Activated CD4-positive, alpha-beta T cell treated with anti-CD3 and anti-CD28 coated beads, Interleukin-2, amount 10 ng/mL, durations not matched to agents 7 days and 5 days (primary cell): ENCODE data around the gene INTS11. TPM values are rescaled to one million over a fixed set of nuclear protein-coding genes. Genes with fewer than 3 reads are reported as not detected.
A peak's percentile ranks its signal among the peaks of the same experiment; 100 is the strongest.

Source experiments
- CTCF ChIA-PET: fragments of 350-600 bp; sonication (Branson Sonifier 250); formaldehyde crosslinking; loops from one replicate; lab custom pipeline; 2021; ENCODE audit warnings: antibody characterized with exemption; lab: Charles Lee
- POLR2A ChIA-PET: fragments of 350-600 bp; sonication (Branson Sonifier 250); formaldehyde crosslinking; loops from one replicate; lab custom pipeline; 2021; ENCODE audit warnings: antibody characterized with exemption; lab: Charles Lee
- DNase-seq: peaks from one replicate; pipeline ENCODE4 v3.0.0-alpha.2; 2020
- H3K27ac Mint-ChIP-seq: one replicate; pipeline ENCODE4 v1.8.0; 2021; ENCODE audit warnings: mild to moderate bottlenecking, moderate library complexity, mixed read lengths
- H3K27me3 Mint-ChIP-seq: one replicate; pipeline ENCODE4 v1.8.0; 2021; ENCODE audit warnings: mixed read lengths
- H3K36me3 Mint-ChIP-seq: one replicate; pipeline ENCODE4 v1.8.0; 2021; ENCODE audit warnings: low read depth, mixed read lengths
- H3K4me1 Mint-ChIP-seq: one replicate; pipeline ENCODE4 v1.8.0; 2021; ENCODE audit warnings: mixed read lengths
- H3K4me3 Mint-ChIP-seq: one replicate; pipeline ENCODE4 v1.8.0; 2021; ENCODE audit warnings: mild to moderate bottlenecking, moderate library complexity, mixed read lengths
- H3K9me3 Mint-ChIP-seq: one replicate; pipeline ENCODE4 v1.8.0; 2021; ENCODE audit warnings: mixed read lengths
- total RNA-seq, 2 experiments: library from RNA; stranded (reverse); gene quantifications; one replicate each; pipeline ENCODE4 v1.2.3, GENCODE V29; 2021

The INTS11 gene
- total RNA-seq, 2 experiments from 2014 or later: 123 to 126 TPM

DNA sequence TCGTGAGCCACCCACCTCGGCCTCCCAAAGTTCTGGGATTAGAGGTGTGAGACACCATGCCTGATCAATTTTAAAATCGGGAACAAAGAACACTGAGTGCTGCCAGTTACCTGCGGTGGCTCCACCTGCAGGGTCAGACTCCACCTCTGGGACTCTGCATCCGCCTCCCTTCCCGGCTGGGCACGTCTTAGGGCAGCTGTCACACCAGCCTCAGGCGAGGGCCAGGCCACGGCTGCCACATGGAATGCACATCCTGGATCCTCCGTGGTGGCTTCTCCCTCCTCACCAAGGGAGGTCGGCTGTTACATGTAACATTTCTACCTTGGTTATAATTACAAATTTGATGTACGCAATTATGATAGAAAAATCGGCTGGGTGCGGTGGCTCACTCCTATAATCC, 39.8 kb upstream of the INTS11 start:
- no peak overlapping the region for H3K27ac Mint-ChIP-seq
- POLR2A ChIA-PET: no interaction called here
- peaks cover 12% of the 10 kb centered on the region for H3K27me3 Mint-ChIP-seq
- H3K4me3 Mint-ChIP-seq: no peak overlapping the region
- no peaks in the 10 kb centered on the region for H3K36me3 Mint-ChIP-seq
- peaks cover 15% of the 10 kb centered on the region for H3K4me1 Mint-ChIP-seq
- CTCF ChIA-PET: interaction anchor here (1.5 kb wide), 1 partner anchor 8 kb away, joined by 8 read pairs; no protein-coding TSS in a partner anchor
- no peak for DNase-seq
- peaks cover 2% of the 10 kb centered on the region for H3K9me3 Mint-ChIP-seq

DNA sequence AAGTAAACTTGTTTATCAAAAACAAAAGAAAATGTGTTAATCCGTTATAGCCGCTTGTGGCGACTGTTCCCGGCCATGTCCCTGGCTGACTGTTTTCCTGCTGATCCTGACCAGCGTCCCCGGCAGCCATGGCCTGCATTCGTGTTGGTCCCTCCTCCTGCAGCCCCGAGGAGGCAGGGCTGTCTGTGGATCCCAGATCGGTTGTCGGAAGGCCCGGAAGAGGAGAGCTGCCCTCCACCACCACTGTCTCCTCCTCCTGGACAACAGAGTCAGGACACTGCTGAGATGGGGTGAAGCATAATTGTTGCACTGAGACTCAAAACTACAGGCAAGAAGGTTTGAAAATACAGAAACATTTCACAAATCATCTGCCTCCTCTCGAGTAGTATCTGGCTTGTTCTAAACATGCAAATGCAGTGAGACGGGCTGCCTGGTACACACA, 37.5 kb upstream of the INTS11 start:
- Mint-ChIP-seq H3K4me1 (peaks cover 22% of the 10 kb centered on the region), H3K27me3 (peaks cover 12% of the 10 kb centered on the region), H3K36me3 (no peaks in the 10 kb centered on the region), H3K4me3 (no peak overlapping the region), H3K27ac (no peak overlapping the region), H3K9me3 (peaks cover 2% of the 10 kb centered on the region)
- ChIA-PET CTCF (no interaction called here), POLR2A (no interaction called here)
- no peak for DNase-seq

DNA sequence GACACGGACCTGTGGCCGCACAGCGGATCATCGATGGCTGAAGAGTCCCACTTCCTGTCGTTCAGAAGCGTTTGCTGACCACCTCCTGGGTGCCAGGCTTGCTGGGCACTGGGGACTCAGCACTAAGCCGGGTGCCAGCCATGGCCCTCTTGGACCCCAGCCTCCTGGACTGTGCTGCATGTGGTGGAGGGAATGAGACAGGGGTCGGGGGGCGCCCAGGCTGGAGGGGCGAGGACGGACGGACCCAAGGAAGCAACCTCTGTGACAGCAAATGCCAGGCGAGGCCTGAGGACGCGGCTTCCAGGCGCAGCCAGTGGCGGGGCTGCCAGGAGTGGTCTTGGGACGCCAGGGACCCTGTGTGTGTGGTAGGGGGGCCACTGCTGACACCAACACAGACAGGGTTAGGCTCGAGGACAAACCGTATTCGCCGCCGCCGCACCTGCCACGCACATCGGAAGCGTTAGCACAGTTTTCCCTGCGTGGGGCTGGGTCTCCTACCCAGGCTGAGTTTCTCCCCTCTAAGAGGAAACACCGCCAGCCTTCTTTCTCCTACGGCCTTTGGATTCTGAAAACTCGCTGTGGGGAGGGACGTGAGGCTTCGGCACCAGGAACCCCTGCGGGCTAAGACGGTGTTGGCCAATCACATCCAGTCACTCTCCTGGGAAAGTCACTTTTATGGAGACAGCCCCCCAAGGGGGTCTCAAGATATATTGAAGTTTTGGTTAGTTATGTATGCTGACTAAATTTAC, 36.9 kb upstream of the INTS11 start:
- peaks cover 2% of the 10 kb centered on the region for H3K9me3 Mint-ChIP-seq
- H3K4me1 Mint-ChIP-seq: peaks cover 22% of the 10 kb centered on the region
- CTCF ChIA-PET: no interaction called here

DNA sequence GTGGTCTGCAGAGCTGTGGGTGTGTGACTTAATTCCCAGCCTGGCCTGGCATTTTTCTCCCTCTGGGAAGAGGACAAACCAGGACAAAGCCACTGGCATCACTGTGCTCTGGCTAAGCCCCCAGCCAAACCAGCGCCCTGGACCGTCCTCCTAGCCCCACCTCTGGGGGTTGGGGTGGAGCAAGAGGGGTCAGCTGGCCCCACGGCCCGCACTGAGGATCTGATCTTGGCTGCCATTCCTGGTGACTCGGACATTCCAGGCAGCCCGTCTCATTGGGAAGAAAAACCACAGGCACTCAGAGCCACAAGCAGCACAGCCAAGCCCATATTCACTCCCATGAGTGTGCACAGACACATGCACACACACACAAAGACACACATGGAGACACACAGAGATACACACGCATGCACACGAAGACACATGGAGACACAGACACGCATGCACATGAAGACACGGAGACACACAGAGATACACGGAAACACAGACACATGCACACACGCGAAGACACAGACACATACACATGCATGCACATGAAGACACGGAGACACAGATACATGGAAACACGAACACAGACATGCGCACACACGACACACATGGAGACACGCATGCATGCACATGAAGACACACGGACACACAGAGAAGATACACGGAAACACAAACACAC, 36.2 kb upstream of the INTS11 start:
- Mint-ChIP-seq H3K4me3 (no peak overlapping the region), H3K27ac (no peak overlapping the region), H3K27me3 (peaks cover 12% of the 10 kb centered on the region), H3K4me1 (peaks cover 22% of the 10 kb centered on the region), H3K36me3 (no peaks in the 10 kb centered on the region), H3K9me3 (peaks cover 2% of the 10 kb centered on the region)
- CTCF ChIA-PET: no interaction called here
- no peak for DNase-seq
- POLR2A ChIA-PET: no interaction called here

More for the DNA sequence above, 36.9 kb upstream of the INTS11 start:
- DNase-seq: no peak
- no peak overlapping the region for H3K27ac Mint-ChIP-seq
- POLR2A ChIA-PET: no interaction called here
- H3K27me3 Mint-ChIP-seq: peaks cover 12% of the 10 kb centered on the region
- no peaks in the 10 kb centered on the region for H3K36me3 Mint-ChIP-seq
- no peak overlapping the region for H3K4me3 Mint-ChIP-seq

DNA sequence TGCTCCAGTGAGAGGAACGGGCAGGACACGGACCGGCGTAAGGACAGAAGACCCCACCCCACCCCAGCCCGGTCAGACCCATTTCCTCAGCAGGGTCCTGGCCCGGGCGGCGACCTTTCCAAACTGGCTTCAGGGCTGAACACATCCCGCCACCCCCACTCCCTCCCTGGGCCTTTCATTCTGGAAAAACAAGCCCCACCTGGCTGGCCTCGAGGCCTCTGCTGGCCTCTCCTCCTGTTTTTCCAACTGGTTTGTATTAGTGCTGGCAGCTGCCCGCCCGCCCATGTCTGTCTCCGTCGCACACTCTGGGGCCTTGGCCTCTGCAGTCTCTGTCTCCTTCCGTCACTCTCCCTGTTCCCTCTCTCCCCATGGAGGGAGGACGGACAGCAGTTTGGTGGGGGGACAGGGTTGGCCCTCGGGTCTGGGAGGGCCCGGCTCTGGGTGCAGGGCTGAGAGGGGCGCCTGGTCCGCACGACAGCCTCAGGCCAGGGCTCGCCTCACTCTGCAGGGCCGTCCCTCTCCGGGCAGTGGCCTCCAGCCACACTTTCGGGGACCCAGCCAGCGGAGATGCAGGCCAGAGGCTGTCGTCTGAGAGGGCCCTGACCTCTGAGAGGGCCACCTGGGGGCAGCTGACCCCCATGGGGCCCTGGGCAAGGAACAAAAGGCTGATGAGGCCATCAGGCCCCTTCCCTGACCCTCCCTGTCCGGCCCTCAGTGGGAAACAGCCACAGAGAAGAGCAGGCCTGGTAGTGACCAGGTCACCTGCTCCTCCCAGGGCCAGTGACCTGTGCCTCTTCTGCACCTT, 35.4 kb upstream of the INTS11 start:
- no peak for DNase-seq
- Mint-ChIP-seq H3K4me3 (no peak overlapping the region), H3K9me3 (peaks cover 2% of the 10 kb centered on the region), H3K36me3 (no peaks in the 10 kb centered on the region), H3K27ac (peak overlapping the region; percentile 74), H3K4me1 (peaks cover 22% of the 10 kb centered on the region), H3K27me3 (peaks cover 12% of the 10 kb centered on the region)
- ChIA-PET POLR2A (no interaction called here), CTCF (no interaction called here)

DNA sequence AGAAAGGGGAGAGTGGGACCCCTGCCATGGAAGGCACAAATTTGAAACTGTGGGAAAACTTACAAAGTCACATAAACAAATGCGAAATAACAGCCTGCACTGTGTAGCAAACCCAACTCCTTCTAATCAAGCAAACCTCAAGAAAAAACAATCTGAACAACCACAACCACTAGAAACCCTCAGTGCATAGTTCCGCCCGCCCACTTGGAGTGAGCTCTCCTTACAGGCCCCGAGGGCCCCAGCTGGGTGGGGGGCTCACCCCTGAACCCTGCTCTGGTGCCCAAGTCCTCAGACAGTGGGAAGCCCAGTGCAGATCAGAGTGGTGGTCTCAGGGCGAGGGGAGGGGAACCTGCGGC, 34.8 kb upstream of the INTS11 start:
- Mint-ChIP-seq H3K4me3 (peak overlapping the region; percentile 10), H3K36me3 (no peaks in the 10 kb centered on the region), H3K9me3 (peaks cover 2% of the 10 kb centered on the region), H3K4me1 (peaks cover 23% of the 10 kb centered on the region), H3K27me3 (peaks cover 12% of the 10 kb centered on the region), H3K27ac (peak overlapping the region; percentile 74)
- ChIA-PET POLR2A (no interaction called here), CTCF (no interaction called here)
- peak; percentile 49 for DNase-seq

DNA sequence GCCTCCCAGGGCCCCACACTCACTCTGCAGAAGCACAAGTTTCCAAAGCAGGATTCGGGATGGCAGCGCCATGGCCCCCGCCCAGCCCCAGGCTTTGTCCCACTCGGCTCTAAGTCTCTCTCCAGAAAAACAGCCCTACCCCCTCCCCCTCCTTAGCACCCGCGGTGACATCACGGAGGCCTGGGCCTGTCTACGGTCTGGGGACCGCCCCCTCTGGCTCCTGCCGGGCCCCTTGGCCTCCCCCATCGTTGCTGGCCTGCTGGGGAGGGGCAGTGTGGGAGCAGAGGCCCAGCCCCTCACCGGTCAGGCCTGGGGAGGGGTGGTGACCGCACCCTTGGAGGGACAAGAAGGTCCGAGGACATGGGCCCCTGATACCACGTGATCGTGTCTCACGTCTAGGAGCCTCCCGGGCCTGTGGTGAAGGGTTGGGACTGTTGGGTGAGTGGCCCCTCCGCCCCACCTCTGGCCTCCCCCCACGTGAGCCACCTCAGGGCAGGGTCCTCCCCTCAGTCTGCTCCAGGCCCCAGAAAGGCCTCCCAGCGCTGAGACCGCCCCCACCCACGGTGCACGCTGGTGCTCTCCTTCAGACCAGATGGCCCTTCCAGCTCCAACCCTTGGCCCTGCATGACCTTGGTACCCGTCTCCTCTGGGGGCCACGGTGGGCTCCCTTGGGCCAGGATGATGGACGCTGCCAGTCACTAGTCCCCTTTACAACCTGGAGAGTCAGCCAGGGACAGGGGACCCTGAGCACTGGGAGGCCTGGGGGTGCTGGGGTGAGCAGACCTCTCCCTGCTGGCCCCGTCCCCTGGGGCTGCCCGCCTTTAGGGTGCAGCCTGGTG, 34.2 kb upstream of the INTS11 start, which contains the start of gene MXRA8:
MXRA8 (minus strand) TSS at position 123 of the 839 bp plus-strand sequence; CDS start at position 72, 51 bp downstream.
- Mint-ChIP-seq H3K27me3 (peaks cover 18% of the 10 kb centered on the region), H3K4me1 (peaks cover 27% of the 10 kb centered on the region), H3K36me3 (no peaks in the 10 kb centered on the region), H3K27ac (peak within 1 kb of the TSS; percentile 74), H3K4me3 (peak within 1 kb of the TSS; percentile 10), H3K9me3 (peaks cover 2% of the 10 kb centered on the region)
- ChIA-PET POLR2A (no interaction called here), CTCF (no interaction called here)
- DNase-seq: no peak

DNA sequence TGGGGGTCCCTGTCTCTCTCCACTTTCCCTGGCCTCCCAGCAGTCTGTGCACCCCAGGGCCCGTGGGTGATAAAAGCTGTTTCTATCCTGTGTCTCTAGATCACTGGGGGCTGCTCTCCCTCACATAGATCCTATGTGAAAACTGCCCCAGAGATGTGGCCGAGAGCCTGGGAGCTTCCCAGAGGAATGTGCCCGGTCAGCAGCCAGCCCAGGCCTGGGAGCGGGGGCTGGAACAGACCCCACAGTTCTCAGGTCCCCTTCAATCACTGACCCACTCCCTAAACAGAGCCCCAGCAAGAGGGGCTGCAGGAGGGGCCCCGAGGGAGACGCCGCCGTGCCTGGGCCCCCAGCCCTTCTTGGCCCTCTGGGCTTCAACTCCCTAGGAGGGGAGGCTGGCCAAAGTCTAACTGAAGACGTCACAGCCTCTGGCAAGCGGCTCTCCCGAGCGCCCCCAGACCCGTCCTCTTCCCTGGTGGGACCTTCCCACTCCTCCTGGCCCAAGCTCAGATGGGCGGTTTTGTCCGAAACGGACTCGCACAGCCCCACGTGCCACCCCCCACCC, 33.5 kb upstream of the INTS11 start:
- H3K4me1 Mint-ChIP-seq: peaks cover 30% of the 10 kb centered on the region
- peaks cover 2% of the 10 kb centered on the region for H3K9me3 Mint-ChIP-seq
- no peaks in the 10 kb centered on the region for H3K36me3 Mint-ChIP-seq
- H3K4me3 Mint-ChIP-seq: no peak overlapping the region
- ChIA-PET CTCF (no interaction called here), POLR2A (no interaction called here)
- H3K27ac Mint-ChIP-seq: peak overlapping the region; percentile 36
- DNase-seq: no peak
- H3K27me3 Mint-ChIP-seq: peaks cover 21% of the 10 kb centered on the region

DNA sequence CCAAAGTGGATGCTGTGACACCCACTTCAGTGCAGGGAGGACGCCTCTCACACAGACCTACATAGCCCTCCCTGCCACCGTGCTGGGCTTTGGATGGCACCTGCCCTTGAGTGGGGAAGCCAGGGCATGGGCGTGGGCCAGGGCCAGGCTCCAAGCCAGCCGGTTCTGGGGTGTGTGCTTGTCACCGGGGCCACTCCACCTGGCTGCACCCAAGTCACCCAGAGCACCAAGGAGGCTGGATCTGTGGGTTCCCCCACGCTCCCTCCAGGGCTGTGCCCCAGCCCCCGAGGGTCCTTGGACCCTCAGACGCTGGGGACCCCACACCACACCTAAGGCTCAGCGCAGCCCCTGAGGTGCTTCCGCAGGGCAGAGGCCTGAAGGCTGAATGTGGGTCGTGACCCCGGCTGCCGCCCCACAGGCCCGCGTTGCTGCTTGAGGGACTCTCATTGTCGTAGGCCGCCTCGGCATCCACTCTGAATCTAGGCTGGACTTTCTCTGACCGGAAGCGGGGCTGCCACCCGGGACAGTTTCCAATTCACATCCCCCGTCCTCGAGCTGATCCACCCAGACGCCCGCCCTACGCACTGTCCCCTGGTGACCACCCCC, 32.4 kb upstream of the INTS11 start:
- H3K27ac Mint-ChIP-seq: no peak overlapping the region
- ChIA-PET POLR2A (no interaction called here), CTCF (no interaction called here)
- H3K4me3 Mint-ChIP-seq: no peak overlapping the region
- H3K36me3 Mint-ChIP-seq: no peaks in the 10 kb centered on the region
- peaks cover 27% of the 10 kb centered on the region for H3K27me3 Mint-ChIP-seq
- H3K4me1 Mint-ChIP-seq: peaks cover 35% of the 10 kb centered on the region
- peaks cover 2% of the 10 kb centered on the region for H3K9me3 Mint-ChIP-seq
- no peak for DNase-seq

DNA sequence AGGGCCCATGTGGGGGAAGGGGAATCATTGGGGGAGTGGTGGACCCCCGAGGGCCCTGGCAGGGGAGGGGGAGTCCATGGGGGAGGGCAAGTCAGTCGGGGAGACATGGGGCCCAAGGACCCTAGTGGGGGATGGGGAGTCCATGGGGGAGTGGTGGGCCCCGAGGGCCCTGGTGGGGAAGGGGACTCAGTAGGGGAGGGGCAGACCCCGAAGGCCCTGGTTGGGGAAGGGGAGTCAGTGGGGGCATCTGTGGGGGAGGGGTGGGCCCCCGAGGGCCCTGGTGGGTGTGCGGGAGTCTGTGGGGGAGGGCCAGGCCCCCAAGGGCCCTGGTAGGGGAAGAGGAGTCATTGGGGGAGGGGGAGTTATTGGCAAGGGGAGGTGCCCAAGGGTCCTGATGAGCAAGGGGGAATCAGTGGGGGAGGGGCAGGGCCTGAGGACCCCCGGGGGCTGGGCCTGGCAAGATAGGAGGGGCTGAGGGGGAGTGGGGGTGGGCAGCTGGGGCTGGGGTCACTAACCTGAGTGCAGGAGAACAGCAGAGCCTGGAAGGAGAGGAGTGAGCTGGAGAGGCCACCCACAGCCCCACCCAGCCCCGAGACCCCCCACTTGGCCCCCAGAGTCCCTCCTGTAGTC, 31.8 kb upstream of the INTS11 start:
- Mint-ChIP-seq H3K27me3 (peaks cover 27% of the 10 kb centered on the region), H3K9me3 (peaks cover 2% of the 10 kb centered on the region), H3K36me3 (no peaks in the 10 kb centered on the region), H3K27ac (no peak overlapping the region), H3K4me3 (no peak overlapping the region), H3K4me1 (peaks cover 34% of the 10 kb centered on the region)
- CTCF ChIA-PET: no interaction called here
- POLR2A ChIA-PET: no interaction called here
- DNase-seq: no peak

DNA sequence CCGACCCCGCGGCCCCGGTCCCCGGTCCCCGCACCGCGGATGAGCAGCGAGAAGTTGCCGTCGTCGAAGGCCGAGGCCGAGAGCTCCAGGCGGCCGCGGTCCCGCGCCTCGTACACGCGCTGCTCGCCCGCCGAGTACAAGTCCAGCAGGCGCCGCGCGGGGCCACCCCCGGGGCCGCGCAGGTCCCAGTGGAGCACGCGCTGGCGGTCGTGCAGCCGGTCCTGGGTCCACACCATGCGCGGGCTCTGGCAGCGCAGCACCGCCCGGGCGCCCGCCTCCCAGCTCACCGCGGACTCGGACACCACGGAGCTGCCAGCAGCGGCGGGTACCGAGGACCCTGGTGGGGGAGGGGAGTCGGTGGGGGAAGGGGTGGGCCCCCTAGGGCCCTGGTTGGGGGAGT, 31.0 kb upstream of the INTS11 start:
- ChIA-PET CTCF (interaction anchor here (1.0 kb wide), 1 partner anchor 16 kb away, joined by 4 read pairs; no protein-coding TSS in a partner anchor), POLR2A (no interaction called here)
- H3K4me1 Mint-ChIP-seq: peaks cover 29% of the 10 kb centered on the region
- no peak for DNase-seq
- no peak overlapping the region for H3K27ac Mint-ChIP-seq
- no peaks in the 10 kb centered on the region for H3K9me3 Mint-ChIP-seq
- no peaks in the 10 kb centered on the region for H3K36me3 Mint-ChIP-seq
- no peak overlapping the region for H3K4me3 Mint-ChIP-seq
- peaks cover 22% of the 10 kb centered on the region for H3K27me3 Mint-ChIP-seq
